Colonic mucosa (tissue), 4 donors: ENCODE measurements around the gene TFB1M. TPM values are rescaled to one million over a fixed set of nuclear protein-coding genes. Genes with fewer than 3 reads are reported as not detected.
"Not testable (repeated sequence)": the region's sequence is repeated elsewhere in the genome, so short reads cannot be mapped to it uniquely, and the experiment has no call there.

Source experiments
- DNase-seq: peaks from one replicate; pipeline ENCODE4 v3.0.0-alpha.2; 2020
- H3K27ac ChIP-seq: fragments of 200-600 bp; one replicate; pipeline ENCODE4 v1.8.0; 2021
- H3K27me3 ChIP-seq: fragments of 200-600 bp; one replicate; pipeline ENCODE4 v1.8.0; 2021
- H3K36me3 ChIP-seq: fragments of 200-600 bp; one replicate; pipeline ENCODE4 v1.8.0; 2021
- H3K4me1 ChIP-seq: fragments of 200-600 bp; one replicate; pipeline ENCODE4 v1.8.0; 2021; ENCODE audit warnings: mild to moderate bottlenecking
- H3K4me3 ChIP-seq: fragments of 200-600 bp; one replicate; pipeline ENCODE4 v1.8.0; 2021
- H3K9ac ChIP-seq, 2 donors: one replicate each; pipeline ENCODE4 v1.7.0; 2013; ENCODE audit warnings: control low read depth in 2 of 2, low read depth in 2 of 2, low read length in 2 of 2
- H3K9me3 ChIP-seq: fragments of 200-600 bp; one replicate; pipeline ENCODE4 v1.8.0; 2021
- CTCF ChIP-seq: fragments of 200-600 bp; IDR thresholded peaks from one replicate; pipeline ENCODE4 v1.8.0; 2022; ENCODE audit warnings: antibody characterized with exemption, mild to moderate bottlenecking
- intact Hi-C: fragments of 100-400 bp; cut with DNase I; formaldehyde crosslinking; loops from one replicate; pipeline ENCODE4 v1.14.1; 2022
- total RNA-seq, 2 donors: library from RNA; stranded (reverse); fragmentation: NEBNext Ultra II Directional in 1 of 2; extraction: Animal tissue kit (Norgen Biotek cat#: 25700) in 1 of 2; gene quantifications; one replicate each; pipeline ENCODE4 v1.2.1, GENCODE V29; 2021
- donor health status: healthy.
- donor health status: DM: no; HTN: no; CAD: no.
- donor health status: DM: no; HTN: no; CAD: no.

Gene TFB1M
- total RNA-seq, 2 donors from 2014 or later = 17.8 to 27.9 TPM

- no peaks in the 10 kb centered on the region for H3K9me3 ChIP-seq
- no peaks in the 10 kb centered on the region for H3K4me1 ChIP-seq
- no peak for TF ChIP-seq CTCF
- H3K27ac ChIP-seq = peak overlapping the region; percentile 24
- H3K4me3 ChIP-seq = no peak overlapping the region
- DNase-seq = no peak
- H3K27me3 ChIP-seq = no peaks in the 10 kb centered on the region
- intact Hi-C loops = no loop called here
- no peaks in the 10 kb centered on the region for H3K36me3 ChIP-seq
- no peak overlapping the region for H3K9ac ChIP-seq
These were observed 41.7 kb downstream of the TFB1M start for GRCh38 chr6:155272353-155273232.

- TF ChIP-seq CTCF = no peak
- Histone ChIP-seq H3K9me3 (no peaks in the 10 kb centered on the region), H3K27me3 (no peaks in the 10 kb centered on the region), H3K27ac (no peak overlapping the region), H3K4me3 (no peak overlapping the region), H3K4me1 (no peaks in the 10 kb centered on the region), H3K9ac (no peak overlapping the region), H3K36me3 (no peaks in the 10 kb centered on the region)
- no peak for DNase-seq
- intact Hi-C loops = no loop called here
These were observed 43.1 kb downstream of the TFB1M start for GRCh38 chr6:155271145-155271544.

GRCh38 chr6:155270561-155271091, 43.7 kb downstream of the TFB1M start:
- H3K36me3 ChIP-seq = no peaks in the 10 kb centered on the region
- no peaks in the 10 kb centered on the region for H3K27me3 ChIP-seq
- no peak overlapping the region for H3K4me3 ChIP-seq
- no peaks in the 10 kb centered on the region for H3K9me3 ChIP-seq
- H3K9ac ChIP-seq = no peak overlapping the region
- H3K27ac ChIP-seq = no peak overlapping the region
- DNase-seq = no peak
- no peaks in the 10 kb centered on the region for H3K4me1 ChIP-seq
- TF ChIP-seq CTCF = no peak
- intact Hi-C loops = no loop called here

- Histone ChIP-seq H3K36me3 (no peaks in the 10 kb centered on the region), H3K27ac (no peak overlapping the region), H3K4me3 (no peak overlapping the region), H3K27me3 (no peaks in the 10 kb centered on the region), H3K9me3 (no peaks in the 10 kb centered on the region), H3K9ac (no peak overlapping the region), H3K4me1 (no peaks in the 10 kb centered on the region)
- DNase-seq = no peak
- no peak for TF ChIP-seq CTCF
- intact Hi-C loops = no loop called here
These were observed 44.5 kb downstream of the TFB1M start for GRCh38 chr6:155269765-155270164.

GRCh38 chr6:155268088-155268867, 46.0 kb downstream of the TFB1M start:
- H3K36me3 ChIP-seq, intact Hi-C loops, H3K9ac ChIP-seq, H3K4me1 ChIP-seq, H3K27me3 ChIP-seq, DNase-seq, H3K4me3 ChIP-seq, H3K27ac ChIP-seq, H3K9me3 ChIP-seq: not testable (repeated sequence)
- TF ChIP-seq CTCF = peak; percentile 14
